HCT116 (cell line): ENCODE results near the gene SLCO4A1. TPM values are rescaled to one million over a fixed set of nuclear protein-coding genes. Genes with fewer than 3 reads are reported as not detected.

Source experiments
- ATAC-seq: fragments of 200-7000 bp; cut with Tn5 transposase; 2 replicates; pipeline ENCODE4 v1.9.1; 2020; ENCODE audit warnings: mild to moderate bottlenecking, moderate library complexity
- BruUV-seq: library from RNA; stranded (reverse); fragments of 400-500 nt; replicated peaks from 2 replicates; lab custom pipeline; 2021; lab: Mats Ljungman, UMichigan
- CTCF ChIA-PET: fragments of 300-600 bp; sonication (Branson Sonifier 250); formaldehyde crosslinking; loops from one replicate; lab custom pipeline; 2021; ENCODE audit warnings: antibody characterized with exemption; lab: Charles Lee
- POLR2A ChIA-PET: fragments of 300-600, 350-600 bp; sonication (Branson Sonifier 250); formaldehyde crosslinking; loops from one replicate; lab custom pipeline; 2021; ENCODE audit warnings: antibody characterized with exemption; lab: Charles Lee
- RAD21 ChIA-PET, 2 experiments: fragments of 300-600 bp; sonication (Branson Sonifier 250); formaldehyde crosslinking; loops; one replicate each; lab custom pipeline; 2023; ENCODE audit warnings: low total read pairs in 2 of 2; ENCODE audit not compliant: uncharacterized antibody in 2 of 2, unreplicated experiment in 2 of 2, low non-redundant PET in 1 of 2; lab: Charles Lee
- DNase-seq: peaks from one replicate; pipeline ENCODE4 v3.0.0-alpha.2; 2010; ENCODE audit warnings: low read depth, low spot score
- H2AFZ ChIP-seq: fragments of 200-600 bp; shearing (Covaris generic), sonication (generic); 2 replicates; pipeline ENCODE4 v1.6.1; 2017; ENCODE audit warnings: low read depth, mixed run types, mixed read lengths, antibody characterized with exemption, low read length; ENCODE audit not compliant: poor library complexity, severe bottlenecking
- H3K27ac ChIP-seq: 2 replicates; pipeline ENCODE4 v1.5.1; 2012; ENCODE audit warnings: low read depth, low read length
- H3K27me3 ChIP-seq: fragments of 200-600 bp; sonication (generic); 2 replicates; pipeline ENCODE4 v1.6.1; 2016; ENCODE audit warnings: mixed run types, low read length, mixed read lengths; ENCODE audit not compliant: insufficient read depth
- H3K36me3 ChIP-seq, 2 experiments: fragments of 200-500 bp in 1 of 2; fragments of 200-600 bp in 1 of 2; sonication (Bioruptor generic) in 1 of 2; sonication (generic) in 1 of 2; 2 replicates each; pipeline versions ENCODE4 v1.5.1 to v1.6.1; 2014 to 2016; ENCODE audit warnings: low read length in 2 of 2, inconsistent platforms in 1 of 2, mixed read lengths in 1 of 2, mixed run types in 1 of 2; ENCODE audit not compliant: insufficient read depth in 2 of 2, control insufficient read depth in 1 of 2
- H3K4me1 ChIP-seq, 2 experiments: fragments of 200-600 bp in 1 of 2; sonication (generic) in 1 of 2; 2 replicates each; pipeline versions ENCODE4 v1.5.1 to v1.6.1; 2012 to 2017; ENCODE audit warnings: low read length in 2 of 2, inconsistent platforms in 1 of 2, mild to moderate bottlenecking in 1 of 2, mixed read lengths in 1 of 2, mixed run types in 1 of 2, moderate library complexity in 1 of 2; ENCODE audit not compliant: insufficient read depth in 2 of 2, control insufficient read depth in 1 of 2
- H3K4me2 ChIP-seq: fragments of 200-600 bp; sonication (generic); 2 replicates; pipeline ENCODE4 v1.6.1; 2017; ENCODE audit warnings: mixed run types, low read length, mixed read lengths
- H3K4me3 ChIP-seq, 2 experiments: fragments of 200-600 bp in 1 of 2; sonication (generic) in 1 of 2; replicated peaks in 1 of 2; 2 replicates each; pipeline ENCODE4 v1.5.1; 2011 to 2016; ENCODE audit warnings: low read length in 2 of 2, control low read depth in 1 of 2, low read depth in 1 of 2, mild to moderate bottlenecking in 1 of 2, mixed read lengths in 1 of 2, mixed run types in 1 of 2
- H3K79me2 ChIP-seq: fragments of 200-600 bp; sonication (generic); 2 replicates; pipeline ENCODE4 v1.6.1; 2017; ENCODE audit warnings: mild to moderate bottlenecking, mixed run types, low read length, moderate library complexity, mixed read lengths; ENCODE audit not compliant: insufficient read depth
- H3K9ac ChIP-seq: fragments of 200-600 bp; sonication (generic); 2 replicates; pipeline ENCODE4 v1.6.1; 2016; ENCODE audit warnings: low read length, mixed read lengths
- H3K9me2 ChIP-seq: fragments of 200-600 bp; sonication (generic), shearing (Covaris generic); 2 replicates; pipeline ENCODE4 v1.6.1; 2017; ENCODE audit warnings: mixed run types, mild to moderate bottlenecking, moderate library complexity; ENCODE audit not compliant: insufficient read depth
- H3K9me3 ChIP-seq, 2 experiments: fragments of 200-500 bp in 1 of 2; fragments of 200-600 bp in 1 of 2; sonication (Bioruptor generic) in 1 of 2; sonication (generic) in 1 of 2; 2 replicates each; pipeline ENCODE4 v1.6.1; 2014 to 2017; ENCODE audit warnings: low read length in 2 of 2, mixed read lengths in 2 of 2, inconsistent platforms in 1 of 2, low read depth in 1 of 2, mild to moderate bottlenecking in 1 of 2, mixed run types in 1 of 2, moderate library complexity in 1 of 2; ENCODE audit not compliant: control insufficient read depth in 1 of 2, insufficient read depth in 1 of 2
- H4K20me1 ChIP-seq: fragments of 200-600 bp; sonication (generic), shearing (Covaris generic); 2 replicates; pipeline ENCODE4 v1.6.1; 2017; ENCODE audit warnings: mixed run types, mild to moderate bottlenecking, moderate library complexity; ENCODE audit not compliant: insufficient read depth
- CBX3 ChIP-seq: IDR thresholded peaks from 2 replicates; pipeline ENCODE4 v1.6.1; 2012; ENCODE audit warnings: low read depth
- EGR1 ChIP-seq: IDR thresholded peaks from 2 replicates; pipeline ENCODE4 v1.6.1; 2012; ENCODE audit warnings: low read depth
- EZH2 ChIP-seq: fragments of 200-600 bp; sonication (generic); IDR thresholded peaks from 2 replicates; pipeline ENCODE4 v1.6.1; 2017; ENCODE audit warnings: antibody characterized with exemption, mixed run types
- FOSL1 ChIP-seq: IDR thresholded peaks from 2 replicates; pipeline ENCODE4 v1.6.1; 2012; ENCODE audit warnings: low read depth
- POLR2AphosphoS5 ChIP-seq: IDR thresholded peaks from 2 replicates; pipeline ENCODE4 v1.6.1; 2011; ENCODE audit warnings: mild to moderate bottlenecking, low read depth, low read length, moderate library complexity
- SIN3A ChIP-seq: IDR thresholded peaks from 2 replicates; pipeline ENCODE4 v1.6.1; 2012; ENCODE audit warnings: low read depth
- YY1 ChIP-seq: IDR thresholded peaks from 2 replicates; pipeline ENCODE4 v1.6.1; 2011; ENCODE audit warnings: low read length, low read depth, moderate library complexity, mild to moderate bottlenecking; ENCODE audit not compliant: insufficient replicate concordance; ENCODE audit errors: extremely low read depth
- ZFX ChIP-seq: fragments of 450-650 bp; IDR thresholded peaks from 2 replicates; pipeline ENCODE4 v1.6.1; 2017
- ZNF274 ChIP-seq: fragments of 200-500 bp; sonication (Bioruptor generic); IDR thresholded peaks from 2 replicates; pipeline ENCODE4 v1.6.1; 2014; ENCODE audit warnings: mild to moderate bottlenecking, low read depth, low read length, inconsistent platforms
- intact Hi-C: fragments of 100-400 bp; cut with micrococcal nuclease; formaldehyde crosslinking; loops from 2 replicates; pipeline ENCODE4 v1.10.0; 2022
- total RNA-seq: library from RNA; stranded (reverse); gene quantifications from one replicate; pipeline ENCODE4 v1.2.1, GENCODE V29; 2021; ENCODE audit not compliant: unreplicated experiment
- TF ChIP-seq, protein P1 (sequence below): IDR thresholded peaks from 2 replicates; pipeline ENCODE4 v1.6.1; 2012
- TF ChIP-seq, protein P2 (sequence below): IDR thresholded peaks from 2 replicates; pipeline ENCODE4 v1.6.1; 2011; ENCODE audit warnings: mild to moderate bottlenecking, low read length, moderate library complexity; ENCODE audit not compliant: insufficient replicate concordance; ENCODE audit errors: extremely low read depth

Gene SLCO4A1
- total RNA-seq, 1 experiment from 2014 or later: 107 TPM

GRCh38 chr20:62632575-62633090, 9.7 kb upstream of the SLCO4A1 start:
- Histone ChIP-seq H3K27me3 (no peaks in the 10 kb centered on the region), H2AFZ (no peak overlapping the region), H3K9me2 (no peaks in the 10 kb centered on the region), H3K4me2 (no peak overlapping the region), H3K4me1 (peaks cover 9 to 11% of the 10 kb centered on the region in 2 experiments; a peak in 3 of 4 replicates), H3K4me3 (no peak overlapping the region), H3K36me3 (no peaks in the 10 kb centered on the region), H3K9ac (no peak overlapping the region), H3K9me3 (no peaks in the 10 kb centered on the region), H3K79me2 (no peaks in the 10 kb centered on the region), H4K20me1 (no peaks in the 10 kb centered on the region), H3K27ac (no peak overlapping the region)
- POLR2A ChIA-PET: no interaction called here
- no TSS peak for BruUV-seq
- no peak for TF ChIP-seq POLR2AphosphoS5
- no peak for TF ChIP-seq SIN3A
- TF ChIP-seq, protein P1, sequence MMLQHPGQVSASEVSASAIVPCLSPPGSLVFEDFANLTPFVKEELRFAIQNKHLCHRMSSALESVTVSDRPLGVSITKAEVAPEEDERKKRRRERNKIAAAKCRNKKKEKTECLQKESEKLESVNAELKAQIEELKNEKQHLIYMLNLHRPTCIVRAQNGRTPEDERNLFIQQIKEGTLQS: no peak
- no peak for TF ChIP-seq YY1
- no peak for TF ChIP-seq ZNF274
- no peak for ATAC-seq
- RAD21 ChIA-PET: no interaction called here
- CTCF ChIA-PET: no interaction called here
- no peak for DNase-seq
- intact Hi-C loops: no loop called here

- POLR2A ChIA-PET: interaction anchor here (0.7 to 1.0 kb wide), 2 partner anchors 9 to 134 kb away, joined by 3 read pairs; no protein-coding TSS in a partner anchor
Measured at GRCh38 chr20:62633598-62634329, 8.5 kb upstream of the SLCO4A1 start.

More at GRCh38 chr20:62633598-62634329, 8.5 kb upstream of the SLCO4A1 start:
- H3K79me2 ChIP-seq: no peaks in the 10 kb centered on the region
- ChIA-PET CTCF (no interaction called here), RAD21 (no interaction called here)
- H3K36me3 ChIP-seq: no peaks in the 10 kb centered on the region
- no peak overlapping the region for H3K27ac ChIP-seq
- H2AFZ ChIP-seq: no peak overlapping the region
- no TSS peak for BruUV-seq
- H3K9ac ChIP-seq: no peak overlapping the region
- H3K9me2 ChIP-seq: no peaks in the 10 kb centered on the region
- intact Hi-C loops: no loop called here
- TF ChIP-seq, protein P2, sequence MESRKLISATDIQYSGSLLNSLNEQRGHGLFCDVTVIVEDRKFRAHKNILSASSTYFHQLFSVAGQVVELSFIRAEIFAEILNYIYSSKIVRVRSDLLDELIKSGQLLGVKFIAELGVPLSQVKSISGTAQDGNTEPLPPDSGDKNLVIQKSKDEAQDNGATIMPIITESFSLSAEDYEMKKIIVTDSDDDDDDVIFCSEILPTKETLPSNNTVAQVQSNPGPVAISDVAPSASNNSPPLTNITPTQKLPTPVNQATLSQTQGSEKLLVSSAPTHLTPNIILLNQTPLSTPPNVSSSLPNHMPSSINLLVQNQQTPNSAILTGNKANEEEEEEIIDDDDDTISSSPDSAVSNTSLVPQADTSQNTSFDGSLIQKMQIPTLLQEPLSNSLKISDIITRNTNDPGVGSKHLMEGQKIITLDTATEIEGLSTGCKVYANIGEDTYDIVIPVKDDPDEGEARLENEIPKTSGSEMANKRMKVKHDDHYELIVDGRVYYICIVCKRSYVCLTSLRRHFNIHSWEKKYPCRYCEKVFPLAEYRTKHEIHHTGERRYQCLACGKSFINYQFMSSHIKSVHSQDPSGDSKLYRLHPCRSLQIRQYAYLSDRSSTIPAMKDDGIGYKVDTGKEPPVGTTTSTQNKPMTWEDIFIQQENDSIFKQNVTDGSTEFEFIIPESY: no peak
- no peak for TF ChIP-seq FOSL1
- no peak for TF ChIP-seq CBX3
- no peak for TF ChIP-seq ZFX
- no peak for TF ChIP-seq EGR1
- TF ChIP-seq EZH2: no peak
- H3K9me3 ChIP-seq: no peaks in the 10 kb centered on the region
- no peaks in the 10 kb centered on the region for H3K27me3 ChIP-seq
- H3K4me1 ChIP-seq: peaks cover 2 to 3% of the 10 kb centered on the region in 2 experiments; a peak in 3 of 4 replicates
- H4K20me1 ChIP-seq: no peaks in the 10 kb centered on the region
- ATAC-seq: no peak
- H3K4me3 ChIP-seq: no peak overlapping the region
- H3K4me2 ChIP-seq: no peak overlapping the region
- DNase-seq: no peak
